H1 (cell line): ENCODE results near the gene RASSF10. TPM values are rescaled to one million over a fixed set of nuclear protein-coding genes. Genes with fewer than 3 reads are reported as not detected.

Experiments used
- CTCF ChIA-PET: fragments of 300-600 bp; sonication (Branson Sonifier 250); formaldehyde crosslinking; loops from one replicate; lab custom pipeline; 2021; ENCODE audit not compliant: partially characterized antibody; lab: Charles Lee
- POLR2A ChIA-PET: fragments of 300-600 bp; sonication (Branson Sonifier 250); formaldehyde crosslinking; loops from one replicate; lab custom pipeline; 2021; ENCODE audit warnings: inconsistent platforms; ENCODE audit not compliant: partially characterized antibody; lab: Charles Lee
- DNase-seq, 2 experiments: peaks; one replicate each; pipeline versions ENCODE4 v3.0.0 to v3.0.0-alpha.2; 2010 to 2022; ENCODE audit warnings: low spot score in 2 of 2, low read depth in 1 of 2, mixed read lengths in 1 of 2
- FAIRE-seq: peaks from 2 replicates; lab custom pipeline; 2011; peaks lifted over from hg19 to GRCh38; lab: Jason Lieb, UNC
- H2AFZ ChIP-seq: 2 replicates; pipeline ENCODE4 v1.8.1; 2012; ENCODE audit warnings: low read length, inconsistent platforms
- H2AK5ac ChIP-seq: 2 replicates; pipeline ENCODE4 v1.6.1; 2013; ENCODE audit warnings: low read depth, low read length
- H2BK120ac ChIP-seq: replicated peaks from 2 replicates; pipeline ENCODE3; 2013; ENCODE audit warnings: low read depth, low read length, inconsistent platforms
- H2BK12ac ChIP-seq: 2 replicates; pipeline ENCODE4 v1.6.1; 2013; ENCODE audit warnings: low read depth, low read length
- H2BK15ac ChIP-seq: 2 replicates; pipeline ENCODE4 v1.6.1; 2013; ENCODE audit warnings: low read length
- H2BK20ac ChIP-seq: 2 replicates; pipeline ENCODE4 v1.6.1; 2013; ENCODE audit warnings: low read length
- H2BK5ac ChIP-seq: 2 replicates; pipeline ENCODE4 v1.6.1; 2013; ENCODE audit warnings: low read depth, low read length
- H3K14ac ChIP-seq: 2 replicates; pipeline ENCODE4 v1.6.1; 2013; ENCODE audit warnings: inconsistent platforms; ENCODE audit not compliant: insufficient read length
- H3K18ac ChIP-seq: 2 replicates; pipeline ENCODE4 v1.6.1; 2013; ENCODE audit warnings: low read length; ENCODE audit errors: extremely low read depth
- H3K23ac ChIP-seq: 2 replicates; pipeline ENCODE4 v1.6.1; 2013; ENCODE audit warnings: inconsistent platforms; ENCODE audit not compliant: insufficient read length
- H3K23me2 ChIP-seq: 2 replicates; pipeline ENCODE4 v1.6.1; 2013; ENCODE audit warnings: low read depth, low read length
- H3K27ac ChIP-seq: 2 replicates; pipeline ENCODE4 v1.6.1; 2011; ENCODE audit warnings: low read depth, low read length, inconsistent platforms
- H3K27me3 ChIP-seq, 4 experiments: replicated peaks in 1 of 4; 1 replicate in 1 of 4; 2 replicates in 3 of 4; pipeline versions ENCODE4 v1.6.1 to v1.8.1; 2011 to 2013; ENCODE audit warnings: low read length in 3 of 4, mild to moderate bottlenecking in 3 of 4, inconsistent platforms in 2 of 4, mixed read lengths in 2 of 4, moderate library complexity in 1 of 4; ENCODE audit not compliant: control insufficient read depth in 3 of 4, insufficient read depth in 3 of 4; ENCODE audit errors: extremely low read depth in 1 of 4
- H3K36me3 ChIP-seq, 4 experiments: 2 replicates each; pipeline versions ENCODE4 v1.6.1 to v1.8.1; 2011 to 2013; ENCODE audit warnings: mild to moderate bottlenecking in 4 of 4, low read length in 3 of 4, moderate library complexity in 2 of 4, control low read depth in 1 of 4, inconsistent platforms in 1 of 4; ENCODE audit not compliant: insufficient read depth in 4 of 4, control insufficient read depth in 2 of 4
- H3K4ac ChIP-seq: replicated peaks from 2 replicates; pipeline ENCODE3; 2013; ENCODE audit warnings: low read length, low read depth, mixed read lengths, inconsistent platforms; ENCODE audit not compliant: insufficient read length
- H3K4me1 ChIP-seq, 4 experiments: replicated peaks in 1 of 4; 1 replicate in 1 of 4; 2 replicates in 3 of 4; pipeline versions ENCODE4 v1.6.1 to v1.8.1; 2011 to 2013; ENCODE audit warnings: low read length in 3 of 4, inconsistent platforms in 2 of 4, mixed read lengths in 1 of 4; ENCODE audit not compliant: insufficient read depth in 4 of 4, control insufficient read depth in 3 of 4
- H3K4me2 ChIP-seq, 2 experiments: 2 replicates each; pipeline versions ENCODE4 v1.6.1 to v1.8.1; 2011 to 2013; ENCODE audit warnings: low read depth in 2 of 2, low read length in 2 of 2, control low read depth in 1 of 2, inconsistent platforms in 1 of 2, mild to moderate bottlenecking in 1 of 2; ENCODE audit not compliant: insufficient read depth in 1 of 2
- H3K4me3 ChIP-seq, 4 experiments: fragments of 200-600, 300-600 bp in 1 of 4; sonication (generic), shearing (Covaris generic), sonication (Bioruptor Twin) in 1 of 4; 2 replicates each; pipeline versions ENCODE4 v1.5.1 to v1.8.1; 2011 to 2016; ENCODE audit warnings: low read length in 4 of 4, low read depth in 3 of 4, control low read depth in 2 of 4, inconsistent platforms in 2 of 4, mild to moderate bottlenecking in 2 of 4, mixed read lengths in 1 of 4, moderate library complexity in 1 of 4; ENCODE audit not compliant: insufficient read depth in 2 of 4; ENCODE audit errors: extremely low read depth in 1 of 4
- H3K56ac ChIP-seq: replicated peaks from 2 replicates; pipeline ENCODE3; 2013; ENCODE audit warnings: low read depth, mild to moderate bottlenecking, mixed read lengths, low read length, inconsistent platforms; ENCODE audit not compliant: insufficient read length
- H3K79me1 ChIP-seq: 2 replicates; pipeline ENCODE4 v1.6.1; 2013; ENCODE audit warnings: low read depth, low read length, control low read depth
- H3K79me2 ChIP-seq, 2 experiments: 2 replicates each; pipeline versions ENCODE4 v1.6.1 to v1.8.1; 2012 to 2013; ENCODE audit warnings: low read length in 2 of 2, mild to moderate bottlenecking in 2 of 2, inconsistent platforms in 1 of 2; ENCODE audit not compliant: insufficient read depth in 2 of 2, control insufficient read depth in 1 of 2
- H3K9ac ChIP-seq, 4 experiments: replicated peaks in 1 of 4; 1 replicate in 1 of 4; 2 replicates in 3 of 4; pipeline versions ENCODE4 v1.6.1 to v1.8.1; 2011 to 2013; ENCODE audit warnings: low read depth in 3 of 4, low read length in 3 of 4, control low read depth in 2 of 4, mild to moderate bottlenecking in 2 of 4, moderate library complexity in 2 of 4, inconsistent platforms in 1 of 4; ENCODE audit errors: extremely low read depth in 1 of 4
- H3K9me3 ChIP-seq, 2 experiments: 2 replicates each; pipeline versions ENCODE4 v1.6.1 to v1.8.1; 2012 to 2013; ENCODE audit warnings: mild to moderate bottlenecking in 2 of 2, moderate library complexity in 2 of 2, control low read depth in 1 of 2, inconsistent platforms in 1 of 2, low read depth in 1 of 2, low read length in 1 of 2, mixed read lengths in 1 of 2; ENCODE audit not compliant: insufficient read depth in 2 of 2
- H4K20me1 ChIP-seq, 2 experiments: replicated peaks in 1 of 2; 2 replicates each; pipeline versions ENCODE3 to v1.8.1; 2011 to 2013; ENCODE audit warnings: inconsistent platforms in 2 of 2, low read length in 2 of 2, mild to moderate bottlenecking in 1 of 2; ENCODE audit not compliant: insufficient read depth in 2 of 2, control insufficient read depth in 1 of 2
- H4K5ac ChIP-seq: 2 replicates; pipeline ENCODE4 v1.6.1; 2013; ENCODE audit warnings: low read length, low read depth, mixed read lengths, inconsistent platforms; ENCODE audit not compliant: insufficient read length
- H4K8ac ChIP-seq: 2 replicates; pipeline ENCODE4 v1.8.0; 2013; ENCODE audit warnings: mild to moderate bottlenecking, moderate library complexity, low read length, inconsistent platforms; ENCODE audit not compliant: insufficient read depth; ENCODE audit errors: extremely low read depth
- H4K91ac ChIP-seq: replicated peaks from 2 replicates; pipeline ENCODE3; 2013; ENCODE audit warnings: low read length, mixed read lengths, inconsistent platforms; ENCODE audit not compliant: insufficient read length
- BACH1 ChIP-seq: IDR thresholded peaks from 2 replicates; pipeline ENCODE4 v1.6.1; 2012; ENCODE audit warnings: low read length, improper control_type of control experiment
- CHD1 ChIP-seq: IDR thresholded peaks from 2 replicates; pipeline ENCODE4 v1.6.1; 2012; ENCODE audit warnings: low read depth, low read length, improper control_type of control experiment
- CTBP2 ChIP-seq: IDR thresholded peaks from 2 replicates; pipeline ENCODE4 v1.7.0; 2011; ENCODE audit warnings: borderline replicate concordance, mild to moderate bottlenecking, moderate library complexity, mixed read lengths, low read length; ENCODE audit not compliant: insufficient read depth, insufficient read length
- EGR1 ChIP-seq: IDR thresholded peaks from 2 replicates; pipeline ENCODE4 v1.6.1; 2011; ENCODE audit warnings: low read depth, low read length, borderline replicate concordance
- EP300 ChIP-seq, 2 experiments: IDR thresholded peaks; 1 replicate in 1 of 2; 2 replicates in 1 of 2; pipeline ENCODE4 v1.6.1; 2011 to 2012; ENCODE audit warnings: low read depth in 2 of 2, low read length in 2 of 2, mild to moderate bottlenecking in 2 of 2, borderline replicate concordance in 1 of 2, inconsistent platforms in 1 of 2, moderate library complexity in 1 of 2
- EZH2 ChIP-seq: fragments of 200-600 bp; sonication (generic); IDR thresholded peaks from 2 replicates; pipeline ENCODE4 v1.7.1; 2012; ENCODE audit warnings: low read depth, mild to moderate bottlenecking, moderate library complexity, low read length, inconsistent platforms; ENCODE audit not compliant: severe bottlenecking
- HDAC2 ChIP-seq, 2 experiments: fragments of 300-600 bp in 1 of 2; sonication (generic) in 1 of 2; IDR thresholded peaks; 2 replicates each; pipeline ENCODE4 v1.6.1; 2011 to 2012; ENCODE audit warnings: low read depth in 2 of 2, low read length in 2 of 2, mild to moderate bottlenecking in 2 of 2, moderate library complexity in 2 of 2, borderline replicate concordance in 1 of 2, inconsistent platforms in 1 of 2
- NANOG ChIP-seq: IDR thresholded peaks from 2 replicates; pipeline ENCODE4 v1.6.1; 2011; ENCODE audit warnings: low read length, low read depth, mild to moderate bottlenecking, inconsistent platforms; ENCODE audit not compliant: insufficient read depth, poor library complexity, severe bottlenecking
- POU5F1 ChIP-seq: IDR thresholded peaks from 2 replicates; pipeline ENCODE4 v1.6.1; 2011; ENCODE audit warnings: low read depth, mild to moderate bottlenecking, low read length, moderate library complexity
- RFX5 ChIP-seq: IDR thresholded peaks from 2 replicates; pipeline ENCODE4 v1.6.1; 2011; ENCODE audit warnings: low read depth, low read length, improper control_type of control experiment, borderline replicate concordance
- SP2 ChIP-seq: IDR thresholded peaks from 2 replicates; pipeline ENCODE4 v1.6.1; 2012; ENCODE audit warnings: mild to moderate bottlenecking, low read length, inconsistent platforms
- USF2 ChIP-seq: IDR thresholded peaks from 2 replicates; pipeline ENCODE4 v1.6.1; 2011; ENCODE audit warnings: low read length, improper control_type of control experiment
- YY1 ChIP-seq: IDR thresholded peaks from 2 replicates; pipeline ENCODE4 v1.6.1; 2011; ENCODE audit warnings: low read depth, mild to moderate bottlenecking, low read length
- WGBS, 2 experiments: shearing (Covaris generic) in 1 of 2; methylation state at CpG; one replicate each; pipeline versions ENCODE4 v1.1.6 to v1.1.7; 2013 to 2015; ENCODE audit warnings: low lambda C conversion rate in 2 of 2, mixed read lengths in 2 of 2, inconsistent platforms in 1 of 2, low coverage in 1 of 2, missing lambda C conversion rate in 1 of 2; ENCODE audit not compliant: insufficient replicate concordance in 2 of 2, insufficient coverage in 1 of 2, insufficient read length in 1 of 2; ENCODE audit errors: extremely low coverage in 1 of 2, missing lambda C conversion rate in 1 of 2; 5-methylcytosine and 5-hydroxymethylcytosine counted together
- polyA plus RNA-seq, 7 experiments: library from polyadenylated mRNA; depleted of rRNA in 3 of 7; stranded (reverse) in 5 of 7; unstranded in 2 of 7; fragments of >200 nt in 5 of 7; fragments of 200-250 nt in 2 of 7; gene quantifications; 1 replicate in 5 of 7; 2 replicates in 1 of 7; 4 replicates in 1 of 7; pipeline versions ENCODE4 v1.2.1 to v1.2.3, GENCODE V29; 2011 to 2013; ENCODE audit warnings: missing spikeins in 2 of 7, mixed read lengths in 2 of 7
- total RNA-seq: library from RNA; stranded (reverse); fragmentation: NEBNext Ultra II Directional; extraction: Animal tissue kit (Norgen Biotek cat#: 25700); gene quantifications from 2 replicates; pipeline ENCODE4 v1.2.1, GENCODE V29; 2021

Gene RASSF10
- total and polyA plus RNA-seq, 2 of the 8 experiments (the other 6 are each of a cell fraction or from before 2014, with no cell fraction given) = 0.51 to 1.8 TPM

- Histone ChIP-seq H2BK20ac (no peak overlapping the region), H3K79me1 (no peaks in the 10 kb centered on the region), H4K8ac (no peak overlapping the region), H2BK5ac (no peak overlapping the region), H2BK120ac (no peak overlapping the region), H3K9me3 (no peaks in the 10 kb centered on the region; a peak in 1 of 4 replicates), H2AK5ac (no peak overlapping the region), H4K5ac (no peak overlapping the region), H3K4me3 (no peak overlapping the region), H3K27me3 (no peaks in the 10 kb centered on the region; a peak in 1 of 7 replicates), H3K23ac (no peak overlapping the region), H3K4me1 (no peaks in the 10 kb centered on the region), H3K56ac (no peak overlapping the region), H3K18ac (no peak overlapping the region), H3K14ac (no peak overlapping the region), H2BK12ac (no peak overlapping the region), H3K23me2 (no peaks in the 10 kb centered on the region), H3K36me3 (no peaks in the 10 kb centered on the region), H4K20me1 (no peaks in the 10 kb centered on the region), H3K4me2 (no peak overlapping the region), H2BK15ac (no peak overlapping the region), H3K79me2 (no peaks in the 10 kb centered on the region), H2AFZ (no peak overlapping the region), H3K4ac (no peak overlapping the region), H3K27ac (no peak overlapping the region), H4K91ac (no peak overlapping the region), H3K9ac (no peak overlapping the region)
- DNase-seq (no peak), FAIRE-seq (no peak)
- WGBS, 2 experiments = 78% methylated on average over 2 of the region's 2 CpGs; no CpG with 5 or more reads in 1 of the 2 experiments
- ChIA-PET CTCF (interaction anchor here (0.8 to 0.9 kb wide), 2 partner anchors 30 to 339 kb away, joined by 3 read pairs; no protein-coding TSS in a partner anchor), POLR2A (no interaction called here)
- TF ChIP-seq NANOG = no peak
- TF ChIP-seq CTBP2 = no peak
- no peak for TF ChIP-seq POU5F1
- TF ChIP-seq SP2 = no peak
- no peak for TF ChIP-seq EP300 (IDR thresholded peaks at IDR 0.05; ENCODE audit: borderline replicate concordance in 1 of 2, low read depth in 2 of 2, low read length in 2 of 2)
- no peak for TF ChIP-seq CHD1
- TF ChIP-seq HDAC2 (IDR thresholded peaks at IDR 0.05; ENCODE audit: borderline replicate concordance in 1 of 2, low read depth in 2 of 2, low read length in 2 of 2) = no peak
- TF ChIP-seq BACH1 = no peak
- TF ChIP-seq YY1 = no peak
- TF ChIP-seq EZH2 = no peak
- no peak for TF ChIP-seq RFX5
- no peak for TF ChIP-seq EGR1
- TF ChIP-seq USF2 = no peak
Measured at GRCh38 chr11:12994476-12994875, 14.6 kb upstream of the RASSF10 start.
